Osteocyte (in vitro differentiated cells): ENCODE measurements around the gene STARD5. TPM values are rescaled to one million over a fixed set of nuclear protein-coding genes. Genes with fewer than 3 reads are reported as not detected.

ENCODE experiments used
- DNase-seq: peaks from one replicate; pipeline ENCODE4 v3.0.0; 2021; ENCODE audit warnings: mixed read lengths; ENCODE audit not compliant: unreplicated experiment; ENCODE audit errors: extremely low spot score
- H3K27ac Mint-ChIP-seq: one replicate; pipeline ENCODE4 v1.8.0; 2021; ENCODE audit warnings: mild to moderate bottlenecking, mixed read lengths; ENCODE audit not compliant: unreplicated experiment
- H3K27me3 Mint-ChIP-seq: one replicate; pipeline ENCODE4 v1.8.0; 2021; ENCODE audit warnings: mixed read lengths; ENCODE audit not compliant: unreplicated experiment
- H3K36me3 Mint-ChIP-seq: one replicate; pipeline ENCODE4 v1.8.0; 2021; ENCODE audit warnings: mixed read lengths; ENCODE audit not compliant: unreplicated experiment
- H3K4me1 Mint-ChIP-seq: one replicate; pipeline ENCODE4 v1.8.0; 2021; ENCODE audit warnings: mixed read lengths; ENCODE audit not compliant: unreplicated experiment
- H3K4me3 Mint-ChIP-seq: one replicate; pipeline ENCODE4 v1.8.0; 2021; ENCODE audit warnings: mild to moderate bottlenecking, moderate library complexity, mixed read lengths; ENCODE audit not compliant: unreplicated experiment
- H3K9me3 Mint-ChIP-seq: one replicate; pipeline ENCODE4 v1.8.0; 2021; ENCODE audit warnings: mixed read lengths; ENCODE audit not compliant: unreplicated experiment
- CTCF ChIP-seq: fragments of 200-600 bp; sonication (generic); IDR thresholded peaks from 2 replicates; pipeline ENCODE4 v1.5.0; 2021; ENCODE audit warnings: antibody characterized with exemption, mild to moderate bottlenecking, moderate library complexity
- long read RNA-seq: library from polyadenylated mRNA; unstranded; transcript quantifications from one replicate; pipeline ENCODE4 v2.0.0, GENCODE V29; 2021
- total RNA-seq: library from RNA; stranded (reverse); gene quantifications from 2 replicates; pipeline ENCODE4 v1.2.1, GENCODE V29; 2021

Gene STARD5
- 1.3 and 1.7 TPM in 2 replicates for total RNA-seq
- long read RNA-seq, full-length matches to known transcripts: 2 of 2 reads
- long read RNA-seq, partial matches to known transcripts: 0 of 2 reads
- long read RNA-seq, other reads (novel, unspliced or antisense): 0 of 2 reads

DNA sequence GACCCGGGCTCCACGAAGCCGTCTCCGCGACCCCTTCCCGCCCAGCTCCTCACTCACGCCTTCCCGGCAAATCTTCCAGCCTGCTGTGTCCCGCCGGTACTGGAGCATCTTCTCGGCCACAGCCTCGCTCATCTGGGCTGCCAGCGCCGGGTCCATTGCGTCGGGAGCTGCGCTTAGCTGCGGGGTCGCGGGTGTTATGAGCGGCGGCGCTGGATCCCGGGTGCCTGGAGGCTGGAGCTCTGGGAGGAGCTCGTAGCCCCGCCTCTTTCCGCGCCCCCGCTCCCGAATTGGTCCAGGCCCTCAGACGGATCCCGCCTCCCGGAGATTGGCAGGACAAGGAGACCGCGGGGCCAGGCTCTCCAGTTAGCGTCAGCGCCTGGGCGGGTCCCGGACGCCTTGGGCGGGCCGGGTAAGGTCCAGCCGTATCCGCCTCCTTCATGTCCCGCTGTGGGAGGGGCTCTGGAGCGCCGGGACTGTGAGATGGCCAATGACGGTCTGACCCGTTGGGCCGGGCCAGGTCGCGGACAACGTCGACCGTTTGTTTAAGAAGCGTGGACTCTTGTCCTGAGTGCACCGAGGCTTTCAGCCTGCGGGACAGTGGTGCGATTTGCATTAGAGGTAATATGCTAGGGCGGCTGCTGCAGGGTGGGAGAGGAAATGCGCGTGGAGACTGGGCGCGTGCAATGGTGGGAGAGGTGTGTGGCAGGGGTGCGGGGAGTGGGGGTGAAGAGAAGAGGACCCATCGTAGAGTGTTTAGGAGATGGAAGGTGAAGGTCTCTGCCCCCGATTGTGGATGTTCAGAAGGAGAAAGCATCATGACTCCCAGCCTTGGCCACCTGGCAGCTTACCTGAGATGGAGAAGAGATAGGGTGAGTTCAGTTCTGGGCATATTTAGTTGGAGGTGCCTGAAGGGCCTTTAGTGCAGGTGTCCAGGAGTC, at the start of gene STARD5:
Gene STARD5 (minus strand): TSS at position 198 of the 938 bp plus-strand sequence. CDS start 42 bp downstream, at position 156.
- DNase-seq: peak; percentile 98
- H3K27ac Mint-ChIP-seq: peak within 1 kb of the TSS; percentile 54
- H3K27me3 Mint-ChIP-seq: peaks cover 6% of the 10 kb centered on the region
- H3K4me1 Mint-ChIP-seq: peaks cover 21% of the 10 kb centered on the region
- peak within 1 kb of the TSS; percentile 81 for H3K4me3 Mint-ChIP-seq
- TF ChIP-seq CTCF: no peak
- H3K36me3 Mint-ChIP-seq: no peaks in the 10 kb centered on the region
- no peaks in the 10 kb centered on the region for H3K9me3 Mint-ChIP-seq

DNA sequence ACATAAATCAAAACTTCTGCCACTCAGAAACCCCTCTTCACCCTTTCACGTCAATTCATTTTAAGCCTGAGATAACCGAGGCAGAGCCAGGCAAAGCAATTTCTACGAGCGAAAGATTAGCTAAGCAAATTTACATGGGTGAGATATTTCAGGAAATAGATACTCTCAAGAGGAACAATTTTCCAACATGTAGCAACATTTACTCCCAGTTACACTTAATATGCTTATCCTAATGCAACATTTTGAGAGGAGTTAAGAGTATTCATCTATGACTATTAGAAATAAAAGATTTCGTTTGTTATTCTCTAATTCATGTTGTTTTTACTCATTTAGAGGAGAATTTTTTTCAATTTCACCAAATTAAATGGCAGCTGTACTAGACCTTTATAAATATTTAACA, 49.2 kb upstream of the STARD5 start:
- Mint-ChIP-seq H3K4me1 (no peaks in the 10 kb centered on the region), H3K4me3 (no peak overlapping the region), H3K27me3 (peaks cover 40% of the 10 kb centered on the region), H3K27ac (no peak overlapping the region), H3K9me3 (no peaks in the 10 kb centered on the region), H3K36me3 (peaks cover 2% of the 10 kb centered on the region)
- no peak for TF ChIP-seq CTCF
- DNase-seq: no peak

- TF ChIP-seq CTCF: no peak
- Mint-ChIP-seq H3K27ac (no peak overlapping the region), H3K27me3 (peaks cover 34% of the 10 kb centered on the region), H3K36me3 (no peaks in the 10 kb centered on the region), H3K9me3 (no peaks in the 10 kb centered on the region), H3K4me3 (no peak overlapping the region), H3K4me1 (no peaks in the 10 kb centered on the region)
- no peak for DNase-seq
Measured at GRCh38 chr15:81372575-81372974, 48.6 kb upstream of the STARD5 start.

DNA sequence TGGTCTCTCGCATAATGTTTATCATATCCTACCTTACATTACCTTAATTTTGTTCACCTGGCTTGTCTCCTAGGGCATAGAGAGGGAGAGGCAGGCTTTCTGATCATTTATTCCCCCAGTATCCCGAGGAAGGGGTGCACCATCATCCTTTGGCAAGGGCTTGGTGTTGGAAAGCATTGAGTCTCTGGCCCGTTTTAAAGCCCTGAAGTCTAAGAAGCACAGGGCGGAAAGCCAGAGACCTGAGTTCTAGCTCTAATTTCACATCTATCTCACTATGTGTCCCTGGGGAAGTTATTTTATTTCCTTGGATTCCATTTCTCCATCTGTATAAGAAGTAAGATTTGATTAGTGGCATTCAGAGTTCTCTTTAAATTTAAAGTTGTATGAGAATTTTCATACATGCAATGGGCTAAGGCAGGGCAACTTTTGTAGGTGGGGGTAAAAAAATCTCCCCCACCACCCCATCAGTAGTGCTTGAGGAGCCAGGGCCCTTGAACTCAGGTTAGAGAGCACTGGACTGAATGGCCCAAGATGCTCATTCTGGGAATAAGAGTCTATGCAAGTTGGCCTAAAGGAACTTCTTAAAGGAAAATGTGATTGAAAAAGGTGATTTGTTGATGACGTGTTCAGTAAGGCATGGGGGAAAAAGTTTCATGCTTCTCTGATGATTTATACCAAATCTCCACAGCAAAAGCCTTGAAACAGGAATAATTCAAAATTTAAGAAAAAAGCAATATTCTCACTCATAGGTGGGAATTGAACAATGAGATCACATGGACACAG, 40.0 kb upstream of the STARD5 start:
- no peaks in the 10 kb centered on the region for H3K36me3 Mint-ChIP-seq
- no peak for DNase-seq
- no peak for TF ChIP-seq CTCF
- no peaks in the 10 kb centered on the region for H3K4me1 Mint-ChIP-seq
- no peaks in the 10 kb centered on the region for H3K9me3 Mint-ChIP-seq
- H3K27me3 Mint-ChIP-seq: peaks cover 24% of the 10 kb centered on the region
- no peak overlapping the region for H3K4me3 Mint-ChIP-seq
- no peak overlapping the region for H3K27ac Mint-ChIP-seq
